ENCODE measurements around the gene CCR4.

DNA sequence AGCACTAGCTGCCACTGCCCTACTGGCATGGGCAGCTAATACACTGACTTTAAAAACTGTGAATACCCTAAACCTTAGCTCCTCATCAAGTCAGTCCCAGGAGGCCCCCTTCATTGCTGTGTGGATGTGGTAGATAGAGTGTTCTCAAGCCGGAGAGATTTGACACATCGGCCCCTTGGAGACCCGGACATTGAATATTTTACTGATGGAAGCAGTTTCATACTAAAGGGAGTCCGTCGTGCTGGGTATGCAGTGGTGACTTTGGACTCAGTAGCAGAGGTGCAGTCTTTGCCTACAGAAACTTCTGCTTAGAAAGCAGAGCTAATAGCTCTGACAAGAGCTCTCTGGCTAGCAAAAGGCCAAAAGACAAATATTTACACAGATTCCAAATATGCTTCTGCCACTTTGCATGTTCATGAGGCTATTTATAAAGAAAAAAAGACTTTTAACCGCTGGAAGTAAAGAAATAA is 17.5 kb downstream of the CCR4 start:
- TF ChIP-seq POLR2A (IDR thresholded peaks at IDR 0.05; ENCODE audit: control extremely low read depth in 1 of 2, low read depth in 2 of 2, low read length in 2 of 2) = no peak
- TF ChIP-seq SIN3A (conservative IDR thresholded peaks at IDR 0.05 in 1 of 2, IDR thresholded peaks at IDR 0.05 in 1 of 2; ENCODE audit: low read depth in 1 of 2, low read length in 2 of 2) = no peak
- no peak for TF ChIP-seq EP300 (IDR thresholded peaks at IDR 0.05; ENCODE audit: borderline replicate concordance in 1 of 2, low read depth in 2 of 2, low read length in 2 of 2)
- no peak for TF ChIP-seq YY1 (IDR thresholded peaks at IDR 0.05; ENCODE audit: low read depth, low read length)
- no peak for TF ChIP-seq TEAD4 (IDR thresholded peaks at IDR 0.05; ENCODE audit: low read depth, low read length)
- TF ChIP-seq, protein P1, sequence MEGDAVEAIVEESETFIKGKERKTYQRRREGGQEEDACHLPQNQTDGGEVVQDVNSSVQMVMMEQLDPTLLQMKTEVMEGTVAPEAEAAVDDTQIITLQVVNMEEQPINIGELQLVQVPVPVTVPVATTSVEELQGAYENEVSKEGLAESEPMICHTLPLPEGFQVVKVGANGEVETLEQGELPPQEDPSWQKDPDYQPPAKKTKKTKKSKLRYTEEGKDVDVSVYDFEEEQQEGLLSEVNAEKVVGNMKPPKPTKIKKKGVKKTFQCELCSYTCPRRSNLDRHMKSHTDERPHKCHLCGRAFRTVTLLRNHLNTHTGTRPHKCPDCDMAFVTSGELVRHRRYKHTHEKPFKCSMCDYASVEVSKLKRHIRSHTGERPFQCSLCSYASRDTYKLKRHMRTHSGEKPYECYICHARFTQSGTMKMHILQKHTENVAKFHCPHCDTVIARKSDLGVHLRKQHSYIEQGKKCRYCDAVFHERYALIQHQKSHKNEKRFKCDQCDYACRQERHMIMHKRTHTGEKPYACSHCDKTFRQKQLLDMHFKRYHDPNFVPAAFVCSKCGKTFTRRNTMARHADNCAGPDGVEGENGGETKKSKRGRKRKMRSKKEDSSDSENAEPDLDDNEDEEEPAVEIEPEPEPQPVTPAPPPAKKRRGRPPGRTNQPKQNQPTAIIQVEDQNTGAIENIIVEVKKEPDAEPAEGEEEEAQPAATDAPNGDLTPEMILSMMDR (IDR thresholded peaks at IDR 0.05; ENCODE audit: control extremely low read depth in 1 of 3, insufficient read depth in 1 of 3, low read depth in 1 of 3, low read length in 3 of 3) = no peak
- no peak for TF ChIP-seq HDAC2 (IDR thresholded peaks at IDR 0.05; ENCODE audit: borderline replicate concordance in 1 of 2, low read depth in 2 of 2, low read length in 2 of 2)
- TF ChIP-seq, protein P2, sequence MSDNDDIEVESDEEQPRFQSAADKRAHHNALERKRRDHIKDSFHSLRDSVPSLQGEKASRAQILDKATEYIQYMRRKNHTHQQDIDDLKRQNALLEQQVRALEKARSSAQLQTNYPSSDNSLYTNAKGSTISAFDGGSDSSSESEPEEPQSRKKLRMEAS (IDR thresholded peaks at IDR 0.05) = no peak
- no peak for TF ChIP-seq RAD21 (IDR thresholded peaks at IDR 0.05 in 1 of 2, conservative IDR thresholded peaks at IDR 0.05 in 1 of 2; ENCODE audit: low read depth in 2 of 2, low read length in 2 of 2)

Data from H1 (cell line).